A673 (cell line): ENCODE data around the gene SNAPC2. TPM values are rescaled to one million over a fixed set of nuclear protein-coding genes. Genes with fewer than 3 reads are reported as not detected.

Source experiments
- BruUV-seq: library from RNA; stranded (reverse); fragments of 400-500 nt; replicated peaks from 2 replicates; lab custom pipeline; 2021; lab: Mats Ljungman, UMichigan
- CTCF ChIA-PET: fragments of 300-600 bp; sonication (Branson Sonifier 250); formaldehyde crosslinking; loops from one replicate; lab custom pipeline; 2022; ENCODE audit warnings: antibody characterized with exemption; lab: Charles Lee
- POLR2A ChIA-PET: fragments of 300-600 bp; sonication (Branson Sonifier 250); formaldehyde crosslinking; loops from one replicate; lab custom pipeline; 2022; ENCODE audit warnings: antibody characterized with exemption; ENCODE audit not compliant: low non-redundant PET; lab: Charles Lee
- DNase-seq: peaks from one replicate; pipeline ENCODE4 v3.0.0-alpha.2; 2015; ENCODE audit warnings: low spot score
- H3K27ac ChIP-seq: fragments of 200-600 bp; sonication (generic); 2 replicates; pipeline ENCODE4 v1.5.1; 2016; ENCODE audit warnings: mixed run types, low read depth, mild to moderate bottlenecking, mixed read lengths, antibody characterized with exemption, low read length; ENCODE audit not compliant: poor library complexity, severe bottlenecking
- H3K27me3 ChIP-seq: fragments of 200-600 bp; sonication (generic); replicated peaks from 2 replicates; pipeline ENCODE4 v1.6.1; 2017; ENCODE audit warnings: mixed run types, low read depth, mild to moderate bottlenecking, mixed read lengths, antibody characterized with exemption, low read length; ENCODE audit not compliant: insufficient read depth, poor library complexity
- H3K36me3 ChIP-seq: fragments of 200-600 bp; sonication (generic); 2 replicates; pipeline ENCODE4 v1.6.1; 2016; ENCODE audit warnings: mixed run types, mild to moderate bottlenecking, mixed read lengths, antibody characterized with exemption, low read length; ENCODE audit not compliant: insufficient read depth, poor library complexity, severe bottlenecking
- H3K4me1 ChIP-seq: fragments of 200-600 bp; sonication (generic); 2 replicates; pipeline ENCODE4 v1.6.1; 2017; ENCODE audit warnings: mixed run types, mild to moderate bottlenecking, mixed read lengths, antibody characterized with exemption, low read length; ENCODE audit not compliant: insufficient read depth, poor library complexity, severe bottlenecking
- H3K4me3 ChIP-seq: fragments of 200-600 bp; sonication (generic); 2 replicates; pipeline ENCODE4 v1.5.1; 2016; ENCODE audit warnings: low read depth, mixed run types, mild to moderate bottlenecking, mixed read lengths, low read length; ENCODE audit not compliant: poor library complexity, severe bottlenecking
- H3K9me3 ChIP-seq: fragments of 200-600 bp; sonication (generic); 2 replicates; pipeline ENCODE4 v1.6.1; 2016; ENCODE audit warnings: mixed run types, low read depth, mild to moderate bottlenecking, mixed read lengths, antibody characterized with exemption, low read length; ENCODE audit not compliant: poor library complexity, severe bottlenecking
- CTCF ChIP-seq: fragments of 300-800, 200-600 bp; sonication (generic); conservative IDR thresholded peaks from 2 replicates; pipeline ENCODE4 v1.5.1; 2017; ENCODE audit warnings: low read depth, mild to moderate bottlenecking, antibody characterized with exemption, low read length, moderate library complexity, mixed read lengths
- EZH2 ChIP-seq: fragments of 200-600 bp; sonication (generic); IDR thresholded peaks from 2 replicates; pipeline ENCODE4 v1.6.1; 2017; ENCODE audit warnings: borderline replicate concordance, low read depth, mild to moderate bottlenecking, mixed read lengths, antibody characterized with exemption, low read length; ENCODE audit not compliant: poor library complexity, severe bottlenecking
- intact Hi-C: fragments of 100-400 bp; cut with micrococcal nuclease; formaldehyde crosslinking; loops from one replicate; pipeline ENCODE4 v1.10.0; 2022; ENCODE audit not compliant: unreplicated experiment
- total RNA-seq: library from RNA; stranded (reverse); gene quantifications from 2 replicates; pipeline ENCODE4 v1.2.3, GENCODE V29; 2021

Gene SNAPC2
- total RNA-seq, 1 experiment from 2014 or later = 30.2 TPM

GRCh38 chr19:7924241-7924640, 4.1 kb downstream of the SNAPC2 start:
- Histone ChIP-seq H3K27ac (peak overlapping the region; percentile 49), H3K4me1 (peaks cover 52% of the 10 kb centered on the region), H3K4me3 (peak overlapping the region; percentile 57), H3K36me3 (peaks cover 15% of the 10 kb centered on the region), H3K9me3 (no peaks in the 10 kb centered on the region), H3K27me3 (no peaks in the 10 kb centered on the region)
- TF ChIP-seq EZH2 (no peak), CTCF (no peak)
- DNase-seq = peak; percentile 55
- no TSS peak for BruUV-seq
- ChIA-PET POLR2A (interaction anchor here (0.7 kb wide), 1 partner anchor 808 kb away, joined by 6 read pairs; no protein-coding TSS in a partner anchor), CTCF (no interaction called here)
- intact Hi-C loops = loop anchor here (5.0 kb wide), 1 partner anchor 52 kb away; the partner anchor contains the start of gene PRR36

- ChIA-PET CTCF (no interaction called here), POLR2A (no interaction called here)
- intact Hi-C loops = loop anchor here (5.0 kb wide), 1 partner anchor 52 kb away; the partner anchor contains the start of gene PRR36
- TF ChIP-seq CTCF = no peak
- TF ChIP-seq EZH2 = no peak
- peak overlapping the region; percentile 40 for H3K27ac ChIP-seq
- H3K27me3 ChIP-seq = no peaks in the 10 kb centered on the region
- H3K4me1 ChIP-seq = peaks cover 53% of the 10 kb centered on the region
- DNase-seq = no peak
- H3K9me3 ChIP-seq = no peaks in the 10 kb centered on the region
- H3K36me3 ChIP-seq = peaks cover 15% of the 10 kb centered on the region
- no TSS peak for BruUV-seq
- H3K4me3 ChIP-seq = peak overlapping the region; percentile 57
Measured at GRCh38 chr19:7924651-7925170, 4.6 kb downstream of the SNAPC2 start.

GRCh38 chr19:7925171-7925851, 5.2 kb downstream of the SNAPC2 start:
- BruUV-seq = TSS peak; percentile 72
- Histone ChIP-seq H3K27me3 (no peaks in the 10 kb centered on the region), H3K36me3 (peaks cover 17% of the 10 kb centered on the region), H3K9me3 (no peaks in the 10 kb centered on the region), H3K4me1 (peaks cover 51% of the 10 kb centered on the region), H3K4me3 (peak overlapping the region; percentile 57), H3K27ac (peak overlapping the region; percentile 69)
- peak; percentile 88 for TF ChIP-seq CTCF
- no peak for TF ChIP-seq EZH2
- CTCF ChIA-PET = no interaction called here
- intact Hi-C loops = no loop called here
- DNase-seq = peak; percentile 91
- POLR2A ChIA-PET = no interaction called here
